Bone marrow (tissue), 2 donors: Measurements from ENCODE around the gene BMS1.
"Not testable (repeated sequence)": the region's sequence is repeated elsewhere in the genome, so short reads cannot be mapped to it uniquely, and the experiment has no call there.

Experiments
- DNase-seq, 2 donors: peaks; one replicate each; lab custom pipeline; 2025; lab: John Stamatoyannopoulos, UW

Gene BMS1, protein sequence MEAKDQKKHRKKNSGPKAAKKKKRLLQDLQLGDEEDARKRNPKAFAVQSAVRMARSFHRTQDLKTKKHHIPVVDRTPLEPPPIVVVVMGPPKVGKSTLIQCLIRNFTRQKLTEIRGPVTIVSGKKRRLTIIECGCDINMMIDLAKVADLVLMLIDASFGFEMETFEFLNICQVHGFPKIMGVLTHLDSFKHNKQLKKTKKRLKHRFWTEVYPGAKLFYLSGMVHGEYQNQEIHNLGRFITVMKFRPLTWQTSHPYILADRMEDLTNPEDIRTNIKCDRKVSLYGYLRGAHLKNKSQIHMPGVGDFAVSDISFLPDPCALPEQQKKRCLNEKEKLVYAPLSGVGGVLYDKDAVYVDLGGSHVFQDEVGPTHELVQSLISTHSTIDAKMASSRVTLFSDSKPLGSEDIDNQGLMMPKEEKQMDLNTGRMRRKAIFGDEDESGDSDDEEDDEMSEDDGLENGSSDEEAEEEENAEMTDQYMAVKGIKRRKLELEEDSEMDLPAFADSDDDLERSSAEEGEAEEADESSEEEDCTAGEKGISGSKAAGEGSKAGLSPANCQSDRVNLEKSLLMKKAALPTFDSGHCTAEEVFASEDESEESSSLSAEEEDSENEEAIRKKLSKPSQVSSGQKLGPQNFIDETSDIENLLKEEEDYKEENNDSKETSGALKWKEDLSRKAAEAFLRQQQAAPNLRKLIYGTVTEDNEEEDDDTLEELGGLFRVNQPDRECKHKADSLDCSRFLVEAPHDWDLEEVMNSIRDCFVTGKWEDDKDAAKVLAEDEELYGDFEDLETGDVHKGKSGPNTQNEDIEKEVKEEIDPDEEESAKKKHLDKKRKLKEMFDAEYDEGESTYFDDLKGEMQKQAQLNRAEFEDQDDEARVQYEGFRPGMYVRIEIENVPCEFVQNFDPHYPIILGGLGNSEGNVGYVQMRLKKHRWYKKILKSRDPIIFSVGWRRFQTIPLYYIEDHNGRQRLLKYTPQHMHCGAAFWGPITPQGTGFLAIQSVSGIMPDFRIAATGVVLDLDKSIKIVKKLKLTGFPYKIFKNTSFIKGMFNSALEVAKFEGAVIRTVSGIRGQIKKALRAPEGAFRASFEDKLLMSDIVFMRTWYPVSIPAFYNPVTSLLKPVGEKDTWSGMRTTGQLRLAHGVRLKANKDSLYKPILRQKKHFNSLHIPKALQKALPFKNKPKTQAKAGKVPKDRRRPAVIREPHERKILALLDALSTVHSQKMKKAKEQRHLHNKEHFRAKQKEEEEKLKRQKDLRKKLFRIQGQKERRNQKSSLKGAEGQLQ

GRCh38 chr10:42782446-42783180 is at the start of gene BMS1:
Gene BMS1 (plus strand): TSS chr10:42782795. CDS start chr10:42784395, 1,600 bp downstream.
- peak; percentile 78 to 90 for DNase-seq

GRCh38 chr10:42734536-42734935 is 48.1 kb upstream of the BMS1 start:
- no peak for DNase-seq

DNA sequence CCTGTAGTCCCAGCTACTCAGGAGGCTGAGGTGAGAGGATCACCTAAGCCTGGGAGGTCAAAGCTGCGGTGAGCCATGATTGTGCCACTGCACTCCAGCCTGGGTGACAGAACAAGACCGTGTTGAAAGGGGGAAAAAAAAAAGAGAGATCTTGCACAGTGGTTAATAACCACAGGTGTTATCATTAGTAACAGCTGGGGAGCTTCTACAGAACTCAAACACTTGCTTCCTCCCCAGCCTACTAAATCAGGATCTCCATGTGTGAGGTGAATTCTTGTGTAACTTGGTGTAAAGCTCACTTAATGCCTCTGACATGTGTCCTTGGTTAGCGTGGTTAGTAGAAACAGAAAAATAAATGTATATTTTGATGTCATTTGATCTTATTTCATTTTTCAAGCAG is 43.9 kb upstream of the BMS1 start:
- DNase-seq = no peak

DNA sequence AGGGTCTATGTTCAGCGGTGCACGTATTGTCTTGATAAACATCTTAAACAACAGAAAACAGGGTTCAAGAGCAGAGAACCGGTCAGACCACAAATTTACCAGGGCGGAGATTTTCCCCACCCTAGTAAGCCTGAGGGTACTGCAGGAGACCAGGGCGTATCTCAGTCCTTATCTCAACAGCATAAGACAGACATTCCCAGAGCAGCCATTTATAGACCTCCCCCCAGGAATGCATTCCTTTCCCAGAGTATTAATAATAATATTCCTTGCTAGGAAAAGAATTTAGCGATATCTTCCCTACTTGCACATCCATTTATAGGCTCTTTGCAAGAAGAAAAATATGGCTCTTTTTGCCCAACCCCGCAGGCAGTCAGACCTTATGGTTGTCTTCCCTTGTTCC is 41.1 kb upstream of the BMS1 start:
- DNase-seq = not testable (repeated sequence)

GRCh38 chr10:42743697-42744096 is 38.9 kb upstream of the BMS1 start:
- DNase-seq = no peak

GRCh38 chr10:42744134-42744701 is 38.4 kb upstream of the BMS1 start:
- no peak for DNase-seq

GRCh38 chr10:42753126-42753506 is 29.5 kb upstream of the BMS1 start:
- peak; percentile 16 to 32 for DNase-seq

DNA sequence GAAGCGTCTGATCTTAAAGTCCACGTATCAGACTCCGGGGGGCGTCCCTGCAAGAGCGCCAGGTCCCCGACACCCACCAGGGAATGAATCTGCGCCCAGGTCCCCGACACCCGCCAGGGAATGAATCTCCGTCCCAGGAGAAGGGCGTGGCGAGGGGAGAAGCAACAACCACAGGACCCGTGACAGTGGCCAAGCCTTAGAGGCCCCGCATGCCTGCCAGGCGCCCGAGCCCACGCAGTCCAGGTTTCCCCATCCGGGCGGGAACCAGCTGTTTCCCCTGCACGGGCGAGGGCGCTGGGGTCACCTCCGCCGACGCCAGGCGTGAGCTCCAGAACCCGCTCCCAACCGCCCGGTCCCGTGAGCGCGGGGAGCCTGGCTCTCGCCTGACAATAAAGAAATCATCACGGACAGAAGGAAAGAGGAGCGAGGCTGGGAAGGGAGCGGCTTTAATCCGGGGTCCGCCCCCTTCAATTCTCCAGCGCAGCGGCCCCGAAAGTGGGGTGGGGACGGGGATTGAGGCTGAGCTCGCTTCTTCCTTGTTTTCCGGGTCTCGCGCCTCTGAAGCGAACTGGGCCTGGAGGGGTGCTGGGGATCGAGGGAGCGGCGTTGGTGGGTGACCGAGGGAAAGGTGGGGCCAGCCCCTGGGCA is 29.0 kb upstream of the BMS1 start:
- no peak for DNase-seq

DNA sequence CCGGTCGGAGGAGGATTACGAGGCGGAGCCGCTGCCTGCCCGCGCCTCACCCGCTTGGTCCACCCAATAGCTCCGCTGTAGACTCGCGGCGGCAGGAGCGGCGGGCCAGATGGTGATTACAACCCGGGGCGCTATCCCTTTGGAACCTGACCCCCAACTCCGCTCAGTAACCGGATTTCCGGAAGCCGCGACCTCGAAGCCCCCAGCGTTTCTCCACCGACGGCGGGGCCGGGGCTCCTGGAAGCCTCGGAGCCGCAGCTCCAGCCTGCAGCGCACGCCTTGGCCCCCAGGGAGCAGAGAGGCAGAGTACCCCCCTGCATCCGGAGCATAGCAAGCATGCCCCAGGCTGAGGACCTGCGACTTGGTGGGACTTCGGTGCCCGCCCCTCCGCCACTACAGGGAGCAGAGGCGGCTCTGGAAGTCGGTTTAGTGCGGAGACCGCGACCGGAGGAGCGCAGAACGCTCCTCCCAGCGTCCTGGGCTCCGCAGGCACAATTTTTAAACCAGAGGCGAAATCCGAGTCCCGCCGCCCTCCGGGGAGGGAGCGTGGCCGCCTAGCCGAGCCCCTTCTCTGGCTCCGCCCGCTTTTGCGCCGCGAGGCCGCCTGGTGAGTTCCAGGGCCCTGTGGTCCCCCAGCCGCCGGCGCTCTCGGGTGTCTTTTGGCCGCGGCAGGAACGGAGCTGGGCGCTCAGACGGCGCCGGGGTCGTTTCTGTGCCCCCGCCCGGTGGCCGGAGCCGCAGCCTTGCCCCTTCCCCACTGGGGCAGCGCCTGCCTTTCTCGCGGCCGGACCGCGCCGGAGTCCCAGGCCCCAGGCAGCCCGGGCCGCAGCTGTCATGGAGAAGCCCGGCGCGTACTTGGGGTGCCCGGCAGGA is 28.2 kb upstream of the BMS1 start:
- DNase-seq = no peak

- DNase-seq = no peak
These were observed 27.6 kb upstream of the BMS1 start for GRCh38 chr10:42755028-42755451.

DNA sequence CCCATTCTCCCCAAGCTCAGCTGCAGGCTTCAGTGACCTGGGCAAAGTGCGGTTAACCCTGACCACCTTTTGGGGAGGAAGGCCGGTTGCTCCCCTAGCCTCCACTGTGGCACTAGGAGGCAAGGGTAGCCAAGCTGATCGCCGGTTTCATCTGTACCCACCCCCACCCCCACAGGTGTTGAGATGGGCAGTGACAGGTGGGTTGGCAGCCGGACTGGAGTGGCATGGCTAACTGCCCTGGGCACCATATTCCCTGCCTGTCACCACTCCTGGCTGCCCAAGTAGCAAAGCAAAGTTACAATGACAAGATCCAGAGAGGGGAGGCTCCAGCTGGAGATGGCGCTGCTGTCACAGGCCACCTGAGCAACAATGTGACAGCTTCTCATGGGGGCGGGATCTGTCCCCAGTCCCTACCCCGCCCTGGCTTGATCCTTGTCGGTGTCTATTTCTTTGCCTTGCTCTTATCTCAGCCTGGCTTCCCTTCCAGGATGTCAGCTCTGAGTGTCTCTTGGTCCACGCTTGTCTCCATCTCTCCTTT is 27.0 kb upstream of the BMS1 start:
- DNase-seq = no peak

DNA sequence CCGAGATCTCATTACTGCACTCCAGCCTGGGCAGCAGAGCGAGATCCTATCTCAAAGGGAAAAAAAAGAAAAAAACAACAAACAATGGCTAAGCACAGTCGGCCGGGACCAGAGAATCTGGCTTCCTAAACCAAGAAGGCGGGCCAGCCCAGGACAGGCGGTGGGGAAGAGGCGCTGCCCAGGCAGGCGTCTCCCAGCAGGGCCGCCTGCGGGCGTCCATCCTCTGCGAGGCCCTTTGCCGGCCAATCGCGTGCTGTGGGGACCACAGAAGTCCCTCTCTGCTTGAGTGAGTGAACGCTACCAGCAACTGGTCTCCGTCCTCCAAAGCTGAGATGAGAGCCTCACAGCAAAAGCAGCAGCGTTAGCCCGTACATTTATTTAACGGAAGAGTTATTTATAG is 14.7 kb upstream of the BMS1 start:
- no peak for DNase-seq

- DNase-seq = no peak
These were observed 13.9 kb upstream of the BMS1 start for GRCh38 chr10:42768581-42769152.

DNA sequence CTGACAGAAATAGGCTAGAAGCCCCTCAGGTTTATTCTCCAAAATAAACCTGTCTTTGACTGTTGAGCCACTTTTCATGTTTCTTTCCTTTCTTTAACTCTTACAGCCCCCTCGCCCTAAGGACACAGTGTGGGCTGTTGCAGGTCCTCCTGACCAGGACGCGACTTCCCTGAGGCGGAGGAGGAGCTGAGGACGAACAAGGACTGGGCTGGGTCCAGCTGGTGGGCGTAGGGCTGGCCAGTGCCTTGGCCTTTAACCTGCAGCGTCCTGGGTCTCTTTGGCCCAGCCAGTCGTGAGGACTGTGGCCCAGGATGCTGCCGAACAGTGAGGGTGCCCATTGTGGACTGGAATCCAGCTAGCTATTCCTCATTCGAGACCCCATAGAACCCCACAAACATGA is 13.4 kb upstream of the BMS1 start:
- no peak for DNase-seq

GRCh38 chr10:42769673-42770072 is 12.9 kb upstream of the BMS1 start:
- DNase-seq = no peak

DNA sequence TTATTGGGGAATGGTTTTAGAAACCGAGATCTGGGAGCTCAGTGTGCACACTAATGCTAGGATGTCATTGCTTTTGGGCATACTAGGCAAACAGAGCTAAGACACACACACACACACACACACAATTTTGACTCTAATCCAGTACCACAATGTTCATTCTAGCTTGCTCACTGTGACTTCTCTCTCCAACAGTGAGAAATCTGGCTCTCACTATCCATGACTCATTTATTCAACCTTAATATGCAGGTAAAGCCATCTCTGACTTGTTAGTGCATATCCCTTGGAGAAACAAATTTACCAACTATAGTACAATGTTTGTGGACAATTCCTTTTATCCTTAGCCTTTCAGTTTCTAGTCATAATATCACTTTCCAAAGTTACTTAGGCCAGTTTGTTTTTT is 5.9 kb upstream of the BMS1 start:
- DNase-seq = no peak

DNA sequence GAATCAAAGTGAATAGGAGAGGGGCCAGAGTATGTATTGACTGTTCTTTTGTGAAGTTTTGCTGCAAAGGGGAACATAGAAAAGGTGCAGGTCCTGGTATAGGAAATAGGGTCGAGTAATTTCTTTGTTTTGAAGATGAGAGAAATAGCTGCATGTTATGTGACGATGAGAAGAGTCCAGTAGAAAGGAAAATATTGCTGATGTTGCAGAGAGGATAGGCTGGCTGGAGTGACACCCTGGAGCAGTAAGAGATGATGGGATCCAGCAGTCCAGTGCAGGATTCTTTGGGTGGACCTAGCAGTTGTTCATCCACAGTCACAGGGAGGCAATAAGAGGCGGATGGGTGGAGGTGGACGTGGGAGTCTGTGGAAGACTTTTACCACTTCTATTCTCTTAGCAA is 2.1 kb upstream of the BMS1 start:
- DNase-seq = no peak

DNA sequence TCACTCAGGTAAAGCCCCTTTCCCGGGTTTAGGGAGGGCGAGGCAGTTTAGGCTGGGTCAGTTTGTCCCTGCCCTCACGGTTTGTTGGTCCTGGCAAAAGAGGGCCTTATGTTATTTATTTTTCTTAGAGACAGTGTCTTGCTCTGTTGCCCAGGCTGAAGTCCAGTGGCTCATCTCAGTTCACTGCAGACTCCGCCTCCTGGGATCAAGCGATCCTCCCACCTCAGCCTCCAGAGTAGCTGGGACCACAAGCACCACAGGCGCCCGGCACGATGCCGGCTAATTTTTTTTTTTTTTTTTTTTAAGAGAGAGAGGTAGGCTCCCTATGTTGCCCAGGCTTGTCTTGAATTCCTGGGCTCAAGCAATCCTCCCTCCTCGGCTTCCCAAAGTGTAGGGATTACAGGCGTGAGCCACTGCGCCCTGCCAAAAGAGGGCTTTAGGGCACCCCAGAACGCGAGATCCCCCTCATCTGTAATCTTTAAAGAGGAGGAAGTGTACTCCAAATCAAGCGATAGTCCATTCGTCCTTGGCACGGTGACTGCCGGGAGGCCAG is 626 bp upstream of the BMS1 start:
- DNase-seq = peak in 1 of 2 donors; percentile 62

GRCh38 chr10:42783181-42783549 is 570 bp downstream of the BMS1 start:
- DNase-seq = no peak
